K562 (cell line): ENCODE results near the gene PBRM1. TPM values are rescaled to one million over a fixed set of nuclear protein-coding genes. Genes with fewer than 3 reads are reported as not detected.

ENCODE experiments used
- ATF3 ChIP-seq, 2 experiments: fragments of 450-650 bp in 1 of 2; sonication (generic) in 1 of 2; formaldehyde crosslinking in 1 of 2; IDR thresholded peaks in 1 of 2; conservative IDR thresholded peaks in 1 of 2; 2 replicates each; pipeline versions ENCODE4 v1.6.1 to v1.8.1; 2016 to 2023; ENCODE audit warnings: mild to moderate bottlenecking in 2 of 2, moderate library complexity in 2 of 2, inconsistent platforms in 1 of 2, missing genetic modification reagents in 1 of 2
- CCAR2 ChIP-seq: fragments of 200-400 bp; formaldehyde crosslinking; IDR thresholded peaks from 2 replicates; pipeline ENCODE4 v1.6.1; 2017; ENCODE audit warnings: mild to moderate bottlenecking, low read depth, low read length
- CHD2 ChIP-seq: IDR thresholded peaks from 2 replicates; pipeline ENCODE4 v1.6.1; 2011; ENCODE audit warnings: low read depth, low read length
- CREM ChIP-seq: IDR thresholded peaks from 2 replicates; pipeline ENCODE4 v1.6.1; 2014; ENCODE audit warnings: antibody characterized with exemption, low read depth
- FOSL1 ChIP-seq: fragments of 200-800 bp; sonication (Bioruptor generic); conservative IDR thresholded peaks from 2 replicates; pipeline ENCODE4 v1.6.1; 2016; ENCODE audit warnings: missing genetic modification characterization, missing compliant biosample characterization
- FOXA1 ChIP-seq: fragments of 450-650 bp; IDR thresholded peaks from 2 replicates; pipeline ENCODE4 v1.6.1; 2016; ENCODE audit warnings: mild to moderate bottlenecking, borderline replicate concordance
- HINFP ChIP-seq: fragments of 450-650 bp; conservative IDR thresholded peaks from 2 replicates; pipeline ENCODE4 v1.6.1; 2016; ENCODE audit warnings: missing genetic modification characterization, low read depth, mild to moderate bottlenecking, control low read depth, missing compliant biosample characterization
- KHSRP ChIP-seq: fragments of 450-650 bp; IDR thresholded peaks from 2 replicates; pipeline ENCODE4 v1.6.1; 2017
- NFE2L1 ChIP-seq: fragments of 450-650 bp; IDR thresholded peaks from 2 replicates; pipeline ENCODE4 v1.6.1; 2016; ENCODE audit warnings: missing genetic modification characterization, low read depth, mild to moderate bottlenecking, missing compliant biosample characterization, moderate library complexity, borderline replicate concordance
- NR2C2 ChIP-seq, 2 experiments: fragments of 200-800 bp in 1 of 2; sonication (Bioruptor generic) in 1 of 2; sonication (generic) in 1 of 2; formaldehyde crosslinking in 1 of 2; IDR thresholded peaks; 2 replicates each; pipeline versions ENCODE4 v1.6.1 to v1.8.0; 2016 to 2022; ENCODE audit warnings: mild to moderate bottlenecking in 1 of 2, missing compliant biosample characterization in 1 of 2, missing genetic modification characterization in 1 of 2, missing genetic modification reagents in 1 of 2
- RBBP5 ChIP-seq: fragments of 200-600 bp; sonication (generic); IDR thresholded peaks from 2 replicates; pipeline ENCODE4 v1.6.1; 2012; ENCODE audit warnings: borderline replicate concordance, mild to moderate bottlenecking, low read length, control low read depth, inconsistent platforms; ENCODE audit not compliant: insufficient read depth, poor library complexity, severe bottlenecking
- RFX1 ChIP-seq: fragments of 450-650 bp; IDR thresholded peaks from 2 replicates; pipeline ENCODE4 v1.6.1; 2016; ENCODE audit warnings: mild to moderate bottlenecking, moderate library complexity
- RNF2 ChIP-seq: sonication (generic); IDR thresholded peaks from 2 replicates; pipeline ENCODE4 v1.6.1; 2016
- SMARCA5 ChIP-seq: fragments of 450-650 bp; IDR thresholded peaks from 2 replicates; pipeline ENCODE4 v1.6.1; 2016
- STAG1 ChIP-seq: sonication (generic); formaldehyde crosslinking; IDR thresholded peaks from 2 replicates; pipeline ENCODE4 v1.5.0; 2020; ENCODE audit warnings: missing genetic modification reagents, borderline replicate concordance
- TBL1XR1 ChIP-seq, 2 experiments: IDR thresholded peaks; 2 replicates each; pipeline ENCODE4 v1.6.1; 2012; ENCODE audit warnings: improper control_type of control experiment in 2 of 2, low read length in 2 of 2, mild to moderate bottlenecking in 1 of 2
- U2AF1 ChIP-seq: fragments of 200-400 bp; formaldehyde crosslinking; optimal IDR thresholded peaks from 2 replicates; pipeline ENCODE3; 2017; ENCODE audit warnings: mild to moderate bottlenecking, low read depth, low read length, moderate library complexity
- ZNF79 ChIP-seq: fragments of 250-450 bp; sonication (Bioruptor Pico); IDR thresholded peaks from 2 replicates; pipeline ENCODE4 v1.4.0; 2020; ENCODE audit warnings: low read depth, mild to moderate bottlenecking, moderate library complexity
- polyA plus RNA-seq, 8 experiments: library from polyadenylated mRNA; depleted of rRNA in 4 of 8; stranded (reverse) in 5 of 8; unstranded in 3 of 8; fragments of >200 nt; fragmentation: Nextera tagmentation in 2 of 8; fragmentation: Illumina TruSeq in 1 of 8; extraction: Ambion mirVana in 2 of 8; extraction: Trizol in 1 of 8; gene quantifications; 2 replicates each; pipeline versions ENCODE4 v1.2.1 to v1.2.3, GENCODE V29; 2011 to 2014; ENCODE audit warnings: inconsistent platforms in 1 of 8, missing spikeins in 1 of 8
- total RNA-seq, 7 experiments: library from RNA; depleted of rRNA in 6 of 7; stranded (reverse); fragments of >200 nt in 6 of 7; fragmentation: Illumina TruSeq in 2 of 7; extraction: Trizol in 2 of 7; gene quantifications; 2 replicates each; pipeline versions ENCODE4 v1.2.1 to v1.2.3, GENCODE V29; 2011 to 2021; ENCODE audit warnings: low replicate concordance in 1 of 7
- TF ChIP-seq, protein P1 (sequence below): fragments of 450-650 bp; IDR thresholded peaks from 2 replicates; pipeline ENCODE4 v1.6.1; 2016; ENCODE audit warnings: antibody characterized with exemption
- TF ChIP-seq, protein P2 (sequence below): IDR thresholded peaks from 3 replicates; pipeline ENCODE4 v1.6.1; 2011; ENCODE audit warnings: borderline replicate concordance, mild to moderate bottlenecking; ENCODE audit not compliant: insufficient read length, insufficient read depth
- TF ChIP-seq, protein P3 (sequence below): fragments of 250-450 bp; sonication (Bioruptor Pico); IDR thresholded peaks from 2 replicates; pipeline ENCODE4 v1.5.0; 2021

The PBRM1 gene
- total and polyA plus RNA-seq, 9 of the 15 experiments (the other 6 are each of a cell fraction or from before 2014, with no cell fraction given), result 3.9 to 31.8 (median 19.0) TPM

DNA sequence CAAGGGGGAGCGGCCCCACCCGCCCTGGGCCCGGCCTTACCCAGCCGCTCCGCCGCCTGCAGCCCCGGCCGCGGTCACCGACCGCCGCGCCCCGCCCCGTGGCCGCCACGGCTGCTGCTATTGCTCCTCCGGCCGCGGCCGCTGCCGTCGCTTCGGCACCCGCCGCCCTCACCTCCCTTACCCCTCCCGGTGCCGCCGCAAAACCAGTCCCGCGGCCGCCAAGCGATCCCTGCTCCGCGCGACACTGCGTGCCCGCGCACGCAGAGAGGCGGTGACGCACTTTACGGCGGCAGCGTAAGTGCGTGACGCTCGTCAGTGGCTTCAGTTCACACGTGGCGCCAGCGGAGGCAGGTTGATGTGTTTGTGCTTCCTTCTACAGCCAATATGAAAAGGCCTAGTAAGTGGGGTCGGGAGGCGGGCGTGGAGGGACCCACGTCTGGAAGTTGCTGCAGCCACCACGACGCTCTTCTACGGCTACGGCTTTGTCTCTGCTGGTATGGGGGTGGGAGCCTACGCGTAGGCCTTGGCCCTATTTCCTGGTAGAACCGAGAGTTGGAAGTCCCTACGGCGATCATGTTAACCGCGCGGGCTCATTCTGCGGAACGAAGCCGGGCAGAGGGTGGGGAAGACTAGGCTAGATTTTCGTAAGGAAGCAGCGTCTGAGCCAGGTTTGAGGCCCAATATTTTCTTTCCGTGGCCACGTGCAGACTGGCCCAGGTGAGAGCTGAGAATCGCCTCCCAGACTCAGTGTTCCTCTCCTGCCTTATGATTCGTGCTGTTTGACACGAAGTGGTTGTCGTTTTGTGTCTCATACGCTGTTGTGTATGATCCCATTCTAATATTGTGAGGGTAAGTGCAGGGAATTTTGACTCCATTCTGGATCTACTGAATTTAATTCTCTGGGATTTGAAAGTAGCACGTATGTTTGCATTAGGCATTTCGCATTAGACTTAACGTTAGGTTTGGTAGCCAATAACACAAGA, at the start of gene PBRM1, which contains the start of gene GNL3 (continued):
- TF ChIP-seq FOXA1, result no peak
- TF ChIP-seq STAG1, result no peak
- TF ChIP-seq, protein P1, sequence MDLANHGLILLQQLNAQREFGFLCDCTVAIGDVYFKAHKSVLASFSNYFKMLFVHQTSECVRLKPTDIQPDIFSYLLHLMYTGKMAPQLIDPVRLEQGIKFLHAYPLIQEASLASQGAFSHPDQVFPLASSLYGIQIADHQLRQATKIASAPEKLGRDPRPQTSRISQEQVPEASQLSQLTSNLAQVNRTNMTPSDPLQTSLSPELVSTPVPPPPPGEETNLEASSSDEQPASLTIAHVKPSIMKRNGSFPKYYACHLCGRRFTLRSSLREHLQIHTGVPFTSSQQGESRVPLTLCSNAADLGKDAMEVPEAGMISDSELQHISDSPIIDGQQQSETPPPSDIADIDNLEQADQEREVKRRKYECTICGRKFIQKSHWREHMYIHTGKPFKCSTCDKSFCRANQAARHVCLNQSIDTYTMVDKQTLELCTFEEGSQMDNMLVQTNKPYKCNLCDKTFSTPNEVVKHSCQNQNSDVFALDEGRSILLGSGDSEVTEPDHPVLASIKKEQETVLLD, result peak; percentile 98
- TF ChIP-seq U2AF1, result no peak
- peak; percentile 51 for TF ChIP-seq ATF3 (IDR thresholded peaks at IDR 0.05)
- no peak for TF ChIP-seq ATF3 (CRISPR knock-in tag; conservative IDR thresholded peaks at IDR 0.05)
- TF ChIP-seq TBL1XR1 (IDR thresholded peaks at IDR 0.05; ENCODE audit: low read length in 2 of 2), result peak in 1 of 2 experiments; percentile 52; a peak in 1 of 4 replicates
- no peak for TF ChIP-seq NR2C2 (CRISPR knock-in tag; IDR thresholded peaks at IDR 0.05)
- peak; percentile 72; the same call in 1 of the 2 replicates for TF ChIP-seq NR2C2 (tag; IDR thresholded peaks at IDR 0.05)
- TF ChIP-seq, protein P2, sequence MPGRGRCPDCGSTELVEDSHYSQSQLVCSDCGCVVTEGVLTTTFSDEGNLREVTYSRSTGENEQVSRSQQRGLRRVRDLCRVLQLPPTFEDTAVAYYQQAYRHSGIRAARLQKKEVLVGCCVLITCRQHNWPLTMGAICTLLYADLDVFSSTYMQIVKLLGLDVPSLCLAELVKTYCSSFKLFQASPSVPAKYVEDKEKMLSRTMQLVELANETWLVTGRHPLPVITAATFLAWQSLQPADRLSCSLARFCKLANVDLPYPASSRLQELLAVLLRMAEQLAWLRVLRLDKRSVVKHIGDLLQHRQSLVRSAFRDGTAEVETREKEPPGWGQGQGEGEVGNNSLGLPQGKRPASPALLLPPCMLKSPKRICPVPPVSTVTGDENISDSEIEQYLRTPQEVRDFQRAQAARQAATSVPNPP, result no peak
- TF ChIP-seq CHD2, result no peak
- TF ChIP-seq SMARCA5, result no peak
- TF ChIP-seq NFE2L1 (tag), result no peak
- no peak for TF ChIP-seq ZNF79 (CRISPR knock-in tag)
- TF ChIP-seq CCAR2, result no peak
- no peak for TF ChIP-seq HINFP (tag)
- peak; percentile 54; the same call in 1 of the 2 replicates for TF ChIP-seq RNF2
- TF ChIP-seq RBBP5, result peak; percentile 67
- TF ChIP-seq FOSL1 (tag), result no peak; the same call in 1 of the 2 replicates
- TF ChIP-seq, protein P3, sequence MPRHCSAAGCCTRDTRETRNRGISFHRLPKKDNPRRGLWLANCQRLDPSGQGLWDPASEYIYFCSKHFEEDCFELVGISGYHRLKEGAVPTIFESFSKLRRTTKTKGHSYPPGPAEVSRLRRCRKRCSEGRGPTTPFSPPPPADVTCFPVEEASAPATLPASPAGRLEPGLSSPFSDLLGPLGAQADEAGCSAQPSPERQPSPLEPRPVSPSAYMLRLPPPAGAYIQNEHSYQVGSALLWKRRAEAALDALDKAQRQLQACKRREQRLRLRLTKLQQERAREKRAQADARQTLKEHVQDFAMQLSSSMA (CRISPR knock-in tag), result no peak
- no peak for TF ChIP-seq RFX1
- peak; percentile 92 for TF ChIP-seq CREM
- no peak for TF ChIP-seq KHSRP
